KG1 (cell line): ENCODE results near the gene ZNF709.
"Not testable (repeated sequence)": the region's sequence is repeated elsewhere in the genome, so short reads cannot be mapped to it uniquely, and the experiment has no call there.

Experiments used
- DNase-seq: peaks from one replicate; lab custom pipeline; 2025; lab: John Stamatoyannopoulos, UW

ZNF709 gene

GRCh38 chr19:12484371-12485051, at the start of gene ZNF709:
ZNF709 (minus strand) TSS chr19:12484816; CDS start chr19:12484657, 159 bp downstream.
- DNase-seq = peak; percentile 85

GRCh38 chr19:12527034-12527836, 42.6 kb upstream of the ZNF709 start:
- DNase-seq = no peak

GRCh38 chr19:12526542-12526941, 41.9 kb upstream of the ZNF709 start:
- no peak for DNase-seq

DNA sequence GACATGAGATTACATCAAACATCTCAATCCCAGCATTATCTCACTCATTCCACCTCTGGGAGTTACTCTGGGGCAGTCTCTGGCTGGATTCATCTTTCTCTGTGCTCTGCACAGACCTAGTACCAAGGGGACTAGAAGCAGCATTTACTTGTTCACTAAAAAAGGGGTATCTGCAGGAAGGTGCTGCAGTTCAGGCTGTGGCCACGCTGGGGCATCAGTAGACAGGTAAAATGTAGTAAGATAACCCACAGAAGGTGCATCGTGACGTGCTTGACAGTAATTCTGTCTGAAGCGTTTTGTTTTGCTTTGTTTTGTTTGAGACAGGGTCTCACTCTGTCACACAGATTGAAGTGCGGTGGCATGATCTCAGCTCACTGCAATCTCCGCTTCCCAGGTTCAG, 37.4 kb upstream of the ZNF709 start:
- no peak for DNase-seq

DNA sequence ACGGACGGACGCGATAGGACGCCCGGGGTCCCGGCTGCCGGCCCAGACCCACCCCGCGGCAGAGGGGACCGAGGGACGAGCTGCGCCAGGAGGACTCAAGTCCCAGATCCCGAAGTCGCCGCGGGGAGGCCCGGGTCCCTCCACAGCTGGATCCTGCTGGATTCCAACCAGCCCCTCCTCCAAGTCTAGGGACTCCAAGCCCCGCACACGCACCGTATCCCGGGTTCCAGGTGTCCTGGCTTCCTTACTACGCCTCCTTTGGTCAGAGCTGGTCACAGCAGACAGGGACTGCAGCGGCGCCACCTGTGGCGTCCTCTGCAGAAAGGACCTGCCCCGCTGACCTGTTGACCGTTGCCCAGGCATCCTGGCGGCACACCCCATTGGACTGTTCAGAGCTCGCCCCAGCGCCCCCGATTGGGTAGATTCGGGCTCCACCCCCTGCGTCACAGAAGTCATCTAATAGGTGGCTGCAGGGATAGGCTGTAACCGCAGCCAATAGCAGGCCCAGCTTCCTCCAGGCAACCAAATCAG, 29.0 kb upstream of the ZNF709 start:
- no peak for DNase-seq

DNA sequence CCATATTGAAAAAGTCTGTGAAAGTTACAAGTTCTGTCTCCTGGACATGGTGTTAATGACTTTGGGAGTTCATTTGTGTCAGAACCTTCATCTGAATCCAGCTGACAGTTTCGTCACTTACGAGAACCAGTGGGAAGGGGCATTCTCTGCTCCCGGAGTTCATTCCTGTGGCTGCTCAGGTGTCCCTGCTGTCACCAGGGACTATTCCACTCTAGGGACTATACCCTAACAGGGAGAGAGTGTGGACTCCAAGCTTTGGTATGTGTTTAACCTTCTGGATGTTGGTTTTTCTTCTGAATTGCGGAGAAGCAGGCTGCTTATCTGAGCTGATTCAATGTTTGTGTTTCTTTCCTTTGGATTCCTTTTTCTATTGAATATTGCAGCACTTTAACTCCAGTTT, 12.4 kb upstream of the ZNF709 start:
- no peak for DNase-seq

DNA sequence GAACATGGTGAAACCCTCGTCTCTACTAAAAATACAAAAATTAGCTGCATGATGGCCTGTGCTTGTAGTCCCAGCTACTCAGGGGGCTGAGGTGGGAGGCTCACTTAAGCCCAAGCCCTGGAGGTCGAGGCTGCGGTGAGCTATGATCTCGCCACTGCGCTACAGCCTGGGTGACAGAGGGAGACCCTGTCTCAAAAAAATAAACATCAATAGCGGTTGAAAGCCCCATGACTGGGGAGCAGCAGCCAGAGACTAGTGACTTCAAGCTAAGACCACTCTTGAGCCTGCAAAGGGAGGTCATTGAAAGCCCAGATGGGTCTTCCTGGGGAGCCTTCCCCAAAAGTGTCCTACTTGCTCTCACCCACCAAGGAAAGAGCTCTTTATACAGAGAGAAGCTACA, 11.9 kb upstream of the ZNF709 start:
- no peak for DNase-seq

- DNase-seq = peak; percentile 72
Measured at GRCh38 chr19:12495002-12495802, 10.6 kb upstream of the ZNF709 start.

- no peak for DNase-seq
Measured at GRCh38 chr19:12494260-12494860, 9.7 kb upstream of the ZNF709 start.

DNA sequence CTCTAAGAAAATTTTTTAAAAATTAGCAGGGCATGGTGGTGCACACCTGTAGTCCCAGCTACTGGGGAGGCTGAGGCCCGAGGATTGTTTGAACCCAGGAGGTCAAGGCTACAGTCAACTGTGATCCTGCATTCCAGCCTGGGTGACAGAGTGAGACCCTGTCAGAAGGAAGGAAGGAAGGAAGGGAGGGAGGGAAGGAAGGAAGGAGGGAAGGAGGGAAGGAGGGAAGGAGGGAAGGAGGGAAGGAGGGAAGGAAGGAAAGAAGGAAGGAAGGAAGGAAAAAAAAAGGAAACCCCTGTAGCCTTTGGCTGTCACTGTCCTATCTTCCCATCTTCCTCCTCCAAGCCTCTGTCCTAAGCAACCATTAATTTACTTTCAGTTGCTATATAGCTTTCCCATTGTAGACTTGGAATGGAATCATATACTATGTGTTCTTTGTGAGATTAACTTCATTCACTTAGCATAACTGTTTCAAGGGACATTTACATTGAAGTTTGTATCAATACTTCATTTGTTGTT, 1.7 kb upstream of the ZNF709 start:
- not testable (repeated sequence) for DNase-seq

GRCh38 chr19:12485571-12485970, 955 bp upstream of the ZNF709 start:
- DNase-seq = no peak

- no peak for DNase-seq
Measured at GRCh38 chr19:12485052-12485416, 418 bp upstream of the ZNF709 start.

GRCh38 chr19:12484011-12484370, 625 bp downstream of the ZNF709 start:
- DNase-seq = no peak

GRCh38 chr19:12482509-12482886, 2.1 kb downstream of the ZNF709 start:
- no peak for DNase-seq

DNA sequence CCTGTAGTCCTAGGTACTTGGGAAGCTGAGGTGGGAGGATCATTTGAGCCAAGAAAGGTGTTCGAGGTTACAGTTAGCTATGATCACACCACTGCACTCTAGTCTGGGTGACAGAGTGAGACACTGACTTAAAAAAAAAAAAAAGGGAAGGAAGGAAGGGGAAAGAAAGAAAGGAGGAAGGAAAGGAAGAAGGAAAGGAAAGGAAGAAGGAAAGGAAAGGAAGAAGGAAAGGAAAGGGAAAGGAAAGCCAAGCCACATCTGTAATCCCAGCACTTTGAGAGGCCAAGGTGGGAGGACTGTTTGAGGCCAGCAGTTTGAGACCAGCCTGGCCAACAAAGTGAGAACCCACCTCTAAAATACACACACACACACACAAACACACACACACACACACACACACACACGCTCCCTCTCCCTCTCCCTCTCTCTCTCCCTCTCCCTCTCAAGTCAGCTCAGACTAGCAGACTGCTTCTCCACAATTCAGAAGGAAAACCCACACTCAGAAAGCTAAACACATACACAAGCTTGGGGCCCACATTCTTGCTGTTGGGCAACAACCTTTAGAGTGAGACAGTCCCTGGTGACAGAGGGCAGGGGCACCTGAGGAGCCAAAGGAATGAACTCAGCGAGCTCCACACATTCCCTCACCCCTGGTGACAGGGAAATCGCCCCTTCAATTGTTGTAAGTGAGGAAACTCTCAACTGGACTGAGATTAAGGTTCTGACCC, 2.7 kb downstream of the ZNF709 start:
- no peak for DNase-seq

- no peak for DNase-seq
Measured at GRCh38 chr19:12478234-12478941, 6.2 kb downstream of the ZNF709 start.

DNA sequence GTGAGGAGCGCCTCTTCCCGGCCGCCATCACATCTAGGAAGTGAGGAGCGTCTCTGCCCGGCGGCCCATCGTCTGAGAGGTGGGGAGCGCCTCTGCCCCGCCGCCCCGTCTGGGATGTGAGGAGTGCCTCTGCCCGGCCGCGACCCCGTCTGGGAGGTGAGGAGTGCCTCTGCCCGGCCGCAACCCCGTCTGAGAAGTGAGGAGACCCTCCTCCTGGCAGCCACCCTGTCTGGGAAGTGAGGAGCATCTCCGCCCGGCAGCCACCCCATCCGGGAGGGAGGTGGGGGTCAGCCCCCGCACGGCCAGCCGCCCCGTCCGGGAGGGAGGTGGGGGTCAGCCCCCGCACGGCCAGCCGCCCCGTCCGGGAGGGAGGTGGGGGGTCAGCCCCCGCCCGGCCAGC, 17.0 kb downstream of the ZNF709 start:
- not testable (repeated sequence) for DNase-seq

DNA sequence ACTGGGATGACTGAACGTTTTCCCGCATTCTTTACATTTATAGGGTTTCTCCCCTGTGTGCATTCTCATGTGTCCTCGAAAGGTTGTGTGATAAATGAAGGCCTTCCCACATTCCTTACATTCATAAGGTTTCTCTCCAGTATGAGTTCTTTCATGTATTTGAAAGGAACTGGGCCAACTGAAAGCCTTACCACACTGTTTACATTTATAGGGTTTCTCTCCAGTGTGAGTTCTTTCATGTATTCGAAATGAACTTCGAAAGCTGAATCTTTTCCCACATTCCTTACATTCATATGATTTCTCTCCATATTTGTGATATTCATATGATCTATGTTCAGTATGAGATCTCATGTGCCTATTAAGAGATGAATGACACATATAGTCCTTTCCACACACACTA, 19.4 kb downstream of the ZNF709 start:
- DNase-seq = no peak

DNA sequence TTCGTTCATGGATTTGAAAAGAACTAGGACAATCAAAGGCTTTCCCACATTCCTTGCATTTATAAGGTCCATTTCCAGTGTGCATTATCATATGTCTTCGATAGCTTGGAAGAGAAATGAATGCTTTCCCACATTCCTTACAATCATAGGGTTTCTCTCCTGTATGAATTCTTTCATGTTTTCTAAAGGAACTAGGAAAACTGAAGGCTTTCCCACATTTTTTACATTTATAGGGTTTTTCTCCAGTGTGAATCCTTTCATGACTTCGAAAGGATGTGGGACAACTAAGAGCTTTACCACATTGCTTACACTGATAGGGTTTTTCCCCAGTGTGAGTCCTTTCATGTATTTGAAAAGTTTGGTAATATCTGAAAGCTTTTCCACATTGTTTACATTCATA, 19.8 kb downstream of the ZNF709 start:
- DNase-seq = no peak

DNA sequence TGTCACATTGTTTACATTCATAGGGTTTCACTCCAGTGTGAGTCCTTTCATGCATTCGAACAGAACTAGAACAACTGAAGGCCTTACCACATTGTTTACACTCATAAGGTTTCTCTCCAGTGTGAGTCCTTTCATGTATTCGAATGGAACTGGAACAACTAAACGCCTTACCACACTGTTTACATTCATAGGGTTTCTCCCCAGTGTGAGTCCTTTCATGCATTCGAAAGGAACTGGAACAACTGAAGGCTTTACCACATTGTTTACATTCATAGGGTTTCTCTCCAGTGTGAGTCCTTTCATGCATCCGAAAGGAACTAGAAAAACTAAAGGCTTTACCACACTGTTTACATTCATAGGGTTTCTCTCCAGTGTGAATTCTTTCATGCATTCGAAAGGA, 20.5 kb downstream of the ZNF709 start:
- DNase-seq = not testable (repeated sequence)

GRCh38 chr19:12453495-12453894, 31.1 kb downstream of the ZNF709 start:
- DNase-seq = no peak
